GM19395 (cell line): ENCODE data around the gene THADA.

Experiments
- ATAC-seq: cut with Tn5 transposase; IDR thresholded peaks from one replicate; pipeline ENCODE4 v1.9.1; 2021; ENCODE audit warnings: mild to moderate bottlenecking, moderate library complexity; ENCODE audit not compliant: unreplicated experiment

The THADA gene

GRCh38 chr2:43332653-43333052 lies 263.2 kb downstream of the THADA start:
- no peak for ATAC-seq

- ATAC-seq, result no peak
Observed at GRCh38 chr2:43331422-43331821, 264.4 kb downstream of the THADA start.

- no peak for ATAC-seq
Observed at GRCh38 chr2:43329637-43330036, 266.2 kb downstream of the THADA start.

GRCh38 chr2:43328832-43329231 lies 267.0 kb downstream of the THADA start:
- ATAC-seq, result no peak

GRCh38 chr2:43328133-43328532 lies 267.7 kb downstream of the THADA start:
- ATAC-seq, result no peak

- ATAC-seq, result no peak
Observed at GRCh38 chr2:43327119-43327518, 268.7 kb downstream of the THADA start.

- ATAC-seq, result no peak
Observed at GRCh38 chr2:43326101-43326825, 269.6 kb downstream of the THADA start.

- no peak for ATAC-seq
Observed at GRCh38 chr2:43325107-43325811, 270.6 kb downstream of the THADA start.

- no peak for ATAC-seq
Observed at GRCh38 chr2:43324259-43325106, 271.4 kb downstream of the THADA start.

- no peak for ATAC-seq
Observed at GRCh38 chr2:43323857-43324256, 272.0 kb downstream of the THADA start.

GRCh38 chr2:43321446-43321845 lies 274.4 kb downstream of the THADA start:
- no peak for ATAC-seq

- ATAC-seq, result no peak
Observed at GRCh38 chr2:43319541-43319940, 276.3 kb downstream of the THADA start.

- no peak for ATAC-seq
Observed at GRCh38 chr2:43318791-43319190, 277.0 kb downstream of the THADA start.

- no peak for ATAC-seq
Observed at GRCh38 chr2:43317680-43318079, 278.2 kb downstream of the THADA start.

GRCh38 chr2:43317194-43317593 lies 278.6 kb downstream of the THADA start:
- no peak for ATAC-seq

GRCh38 chr2:43315482-43315881 lies 280.4 kb downstream of the THADA start:
- no peak for ATAC-seq

- ATAC-seq, result no peak
Observed at GRCh38 chr2:43314299-43314927, 281.4 kb downstream of the THADA start.

- no peak for ATAC-seq
Observed at GRCh38 chr2:43313642-43314017, 282.2 kb downstream of the THADA start.

GRCh38 chr2:43312755-43313641 lies 282.8 kb downstream of the THADA start:
- ATAC-seq, result no peak

GRCh38 chr2:43311276-43311675 lies 284.6 kb downstream of the THADA start:
- ATAC-seq, result no peak
